KOPT-K1 (cell line): ENCODE data around the gene CYLD.

Experiments used
- H3K27ac ChIP-seq: fragments of 200-600 bp; sonication (generic); 2 replicates; pipeline ENCODE4 v1.5.1; 2016; ENCODE audit warnings: antibody characterized with exemption, mild to moderate bottlenecking, low read depth, low read length; ENCODE audit not compliant: poor library complexity, severe bottlenecking
- H3K36me3 ChIP-seq: fragments of 200-600 bp; sonication (generic); 2 replicates; pipeline ENCODE4 v1.5.1; 2017; ENCODE audit warnings: antibody characterized with exemption, mild to moderate bottlenecking, low read length, moderate library complexity; ENCODE audit not compliant: insufficient read depth
- H3K9me3 ChIP-seq: fragments of 200-600 bp; sonication (generic); 2 replicates; pipeline ENCODE4 v1.5.1; 2017; ENCODE audit warnings: antibody characterized with exemption, low read length, mild to moderate bottlenecking; ENCODE audit not compliant: insufficient read depth, poor library complexity, severe bottlenecking

The CYLD gene

DNA sequence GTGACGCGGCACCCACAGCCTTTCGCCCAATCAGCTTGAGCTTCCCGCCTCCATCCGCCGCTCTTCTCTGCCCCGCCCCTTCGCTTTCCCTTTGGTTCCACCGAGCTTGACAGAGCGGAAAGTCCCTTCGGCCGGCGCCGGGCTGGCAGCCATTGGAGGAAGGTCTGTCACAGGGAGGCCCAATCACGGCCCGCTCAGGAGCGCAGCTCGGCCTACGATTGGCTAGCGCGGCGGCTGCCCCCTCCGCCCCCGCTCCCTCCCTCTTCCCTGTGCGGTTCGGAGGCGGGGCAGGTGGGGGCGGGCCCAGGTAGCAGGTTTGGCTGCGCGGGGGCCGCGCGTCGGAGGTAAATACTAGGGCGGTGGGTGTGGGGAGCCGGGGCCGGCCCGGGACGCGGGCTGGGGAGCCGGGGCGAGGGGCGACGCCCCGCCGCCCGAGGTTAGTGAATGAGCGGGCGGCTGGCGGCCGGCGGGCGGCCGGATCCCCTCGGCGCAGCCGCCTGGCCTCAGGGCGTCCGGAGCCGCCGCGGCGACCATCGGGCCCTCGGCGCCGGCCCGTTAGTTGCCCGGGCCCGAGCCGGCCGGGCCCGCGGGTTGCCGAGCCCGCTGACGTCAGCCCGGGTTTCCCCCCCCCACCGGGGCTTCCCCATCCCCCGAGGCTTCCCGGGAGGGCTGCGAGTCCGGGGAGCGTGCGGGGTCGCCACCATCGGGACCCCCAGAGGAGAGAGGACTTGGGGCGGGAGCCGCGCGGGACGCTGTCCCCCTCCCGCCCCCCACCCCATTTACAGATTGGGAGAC is at the start of gene CYLD:
TSS of gene CYLD (plus strand) at position 306 of the 795 bp plus-strand sequence. CDS start 7,613 bp downstream, outside the sequence.
- no peaks in the 10 kb centered on the region for H3K36me3 ChIP-seq
- H3K9me3 ChIP-seq: no peaks in the 10 kb centered on the region
- peak within 1 kb of the TSS; percentile 38 for H3K27ac ChIP-seq

DNA sequence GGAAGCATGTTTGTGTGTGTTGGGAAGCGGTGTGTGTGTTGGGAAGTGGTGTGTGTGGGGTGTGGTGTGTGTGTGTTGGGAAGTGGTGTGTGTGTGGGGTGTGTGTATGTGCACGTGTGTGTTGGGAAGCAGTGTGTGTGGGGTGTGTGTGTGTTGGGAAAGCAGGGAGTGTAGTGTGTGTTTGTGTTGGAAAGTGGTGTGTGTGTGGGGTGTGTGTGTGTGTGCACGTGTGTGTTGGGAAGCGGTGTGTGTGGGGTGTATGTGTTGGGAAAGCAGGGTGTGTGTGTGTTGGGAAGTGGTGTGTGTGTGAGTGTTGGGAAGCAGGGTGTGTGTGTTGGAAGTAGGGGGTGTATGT is 49.3 kb upstream of the CYLD start:
- Histone ChIP-seq H3K9me3 (no peaks in the 10 kb centered on the region), H3K36me3 (no peaks in the 10 kb centered on the region), H3K27ac (no peak overlapping the region)

DNA sequence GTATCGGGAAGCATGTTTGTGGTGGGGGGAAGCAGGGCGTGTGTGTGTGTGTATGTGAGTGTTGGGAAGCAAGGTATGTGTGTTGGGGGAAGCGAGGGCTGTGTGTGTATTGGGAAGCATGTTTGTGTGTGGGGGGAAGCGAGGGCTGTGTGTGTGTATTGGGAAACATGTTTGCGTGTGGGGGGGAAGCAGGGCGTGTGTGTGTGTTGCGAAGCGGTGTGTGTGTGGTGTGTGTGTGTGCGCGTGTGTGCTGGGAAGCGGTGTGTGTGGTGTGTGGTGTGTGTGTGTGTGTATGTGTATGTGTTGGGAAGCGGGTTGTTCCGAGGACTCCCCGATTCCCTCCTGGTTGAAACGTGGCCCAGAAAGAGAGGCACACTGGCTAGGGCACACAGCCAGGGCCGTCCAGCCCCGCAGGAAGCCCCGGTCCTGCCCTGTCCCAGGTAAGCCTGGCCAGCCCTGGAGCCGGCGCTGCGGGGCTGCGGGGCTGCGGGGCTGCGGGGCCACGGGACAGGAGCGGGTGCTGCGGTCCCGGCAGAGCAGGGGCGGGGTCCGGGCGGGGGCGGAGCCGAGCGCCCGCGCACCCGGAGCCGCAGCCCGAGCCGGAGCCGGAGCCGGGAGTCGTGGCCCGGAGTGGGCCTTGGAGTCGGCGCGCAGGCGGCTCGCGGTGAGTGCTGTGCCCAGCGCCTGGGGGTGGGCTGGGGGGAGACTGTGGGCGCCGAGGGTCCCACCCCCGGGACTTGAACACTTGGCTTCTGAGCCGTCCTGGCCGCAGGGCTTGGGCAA is 48.7 kb upstream of the CYLD start, which contains the start of gene NOD2:
TSS of gene NOD2 (plus strand) at position 608 of the 783 bp plus-strand sequence. CDS start 5,890 bp downstream, outside the sequence.
- no peaks in the 10 kb centered on the region for H3K9me3 ChIP-seq
- H3K36me3 ChIP-seq: no peaks in the 10 kb centered on the region
- H3K27ac ChIP-seq: no peak within 1 kb of the TSS

DNA sequence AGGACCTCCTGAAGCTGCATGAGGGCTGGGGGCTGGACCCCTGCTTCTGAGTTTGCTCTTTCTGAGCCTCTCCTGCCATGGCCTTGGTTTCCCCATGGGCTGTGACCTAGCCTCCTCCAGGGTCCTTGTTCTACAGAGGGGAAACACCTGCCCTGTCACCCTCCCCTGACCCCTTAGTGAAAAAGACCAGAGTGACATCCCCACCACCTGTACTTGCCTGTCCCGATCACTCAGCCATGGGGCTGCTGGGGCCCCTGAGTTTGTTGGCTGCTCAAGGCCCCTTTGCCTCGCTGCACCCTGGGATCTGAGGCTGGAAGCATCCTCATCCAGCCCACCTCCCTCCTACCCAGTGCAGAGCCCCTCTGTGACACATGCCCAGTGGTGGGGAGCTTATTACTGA is 47.7 kb upstream of the CYLD start:
- no peaks in the 10 kb centered on the region for H3K36me3 ChIP-seq
- H3K9me3 ChIP-seq: no peaks in the 10 kb centered on the region
- no peak overlapping the region for H3K27ac ChIP-seq

DNA sequence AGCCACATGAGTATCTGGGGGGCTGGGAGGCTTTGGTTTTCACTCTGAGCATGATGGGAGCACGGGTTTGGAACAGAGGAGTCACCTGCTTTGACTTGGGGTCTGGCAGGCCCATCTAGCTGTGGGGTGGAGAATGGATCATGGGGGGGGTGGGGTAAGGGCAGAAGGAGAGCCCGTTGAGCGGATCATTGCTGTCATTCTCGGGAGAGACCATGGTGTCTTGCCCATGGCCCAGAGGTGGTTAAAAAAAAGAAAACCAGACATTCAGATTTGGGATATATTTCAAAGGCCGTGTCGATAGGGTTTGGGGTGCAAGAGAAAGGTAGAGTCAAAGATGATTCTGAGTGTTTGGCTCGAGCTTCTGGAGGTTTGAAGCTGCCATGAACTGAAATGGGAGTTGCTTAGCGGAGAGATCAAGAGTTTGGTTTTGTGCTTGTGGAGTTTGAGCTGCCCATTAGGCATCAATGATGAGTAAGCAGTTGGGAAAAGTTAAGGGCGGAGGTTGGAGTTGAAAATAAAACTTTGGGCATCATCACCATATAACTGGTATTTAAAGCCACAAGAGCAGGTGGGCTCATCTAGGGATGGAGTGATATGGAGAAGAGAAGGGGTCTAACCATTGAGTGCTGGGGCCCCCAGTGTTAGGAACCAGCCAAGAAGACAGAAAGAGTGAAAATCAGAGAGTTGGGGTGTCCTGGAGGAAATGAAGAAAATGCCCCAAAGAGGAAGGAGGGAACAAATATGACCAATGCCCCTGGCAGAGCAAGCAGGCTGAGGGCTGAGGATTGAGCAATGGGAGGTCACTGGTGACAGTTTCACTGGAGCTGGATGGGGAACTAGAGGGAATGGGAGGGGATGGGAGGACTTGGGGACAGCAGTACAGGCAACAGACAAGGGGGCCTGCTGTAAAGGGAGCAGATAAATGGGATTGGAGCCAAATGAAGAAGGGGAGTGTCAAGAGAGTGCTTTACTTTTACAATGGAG is 46.6 kb upstream of the CYLD start:
- Histone ChIP-seq H3K9me3 (no peaks in the 10 kb centered on the region), H3K27ac (no peak overlapping the region), H3K36me3 (no peaks in the 10 kb centered on the region)

DNA sequence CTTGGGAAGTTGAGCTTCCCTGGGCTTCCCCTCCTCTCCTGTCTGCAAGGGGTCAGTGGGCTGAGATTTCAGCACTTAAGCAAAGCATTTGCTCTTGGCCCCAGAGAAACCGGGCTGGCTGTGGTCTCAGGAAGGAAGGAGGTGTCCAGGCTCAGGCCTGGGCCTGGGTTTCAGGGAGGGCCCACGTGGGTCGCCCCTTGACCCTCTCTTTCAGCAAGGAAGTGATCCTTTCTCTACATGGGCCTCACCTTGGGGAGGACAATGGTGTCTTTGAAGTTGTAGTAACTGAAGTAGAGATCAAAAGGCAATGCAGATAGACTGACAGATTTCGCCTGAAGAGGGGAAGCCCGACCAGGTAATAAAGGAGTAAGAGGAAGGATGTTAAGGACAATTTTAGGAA is 45.8 kb upstream of the CYLD start:
- Histone ChIP-seq H3K27ac (no peak overlapping the region), H3K9me3 (no peaks in the 10 kb centered on the region)

DNA sequence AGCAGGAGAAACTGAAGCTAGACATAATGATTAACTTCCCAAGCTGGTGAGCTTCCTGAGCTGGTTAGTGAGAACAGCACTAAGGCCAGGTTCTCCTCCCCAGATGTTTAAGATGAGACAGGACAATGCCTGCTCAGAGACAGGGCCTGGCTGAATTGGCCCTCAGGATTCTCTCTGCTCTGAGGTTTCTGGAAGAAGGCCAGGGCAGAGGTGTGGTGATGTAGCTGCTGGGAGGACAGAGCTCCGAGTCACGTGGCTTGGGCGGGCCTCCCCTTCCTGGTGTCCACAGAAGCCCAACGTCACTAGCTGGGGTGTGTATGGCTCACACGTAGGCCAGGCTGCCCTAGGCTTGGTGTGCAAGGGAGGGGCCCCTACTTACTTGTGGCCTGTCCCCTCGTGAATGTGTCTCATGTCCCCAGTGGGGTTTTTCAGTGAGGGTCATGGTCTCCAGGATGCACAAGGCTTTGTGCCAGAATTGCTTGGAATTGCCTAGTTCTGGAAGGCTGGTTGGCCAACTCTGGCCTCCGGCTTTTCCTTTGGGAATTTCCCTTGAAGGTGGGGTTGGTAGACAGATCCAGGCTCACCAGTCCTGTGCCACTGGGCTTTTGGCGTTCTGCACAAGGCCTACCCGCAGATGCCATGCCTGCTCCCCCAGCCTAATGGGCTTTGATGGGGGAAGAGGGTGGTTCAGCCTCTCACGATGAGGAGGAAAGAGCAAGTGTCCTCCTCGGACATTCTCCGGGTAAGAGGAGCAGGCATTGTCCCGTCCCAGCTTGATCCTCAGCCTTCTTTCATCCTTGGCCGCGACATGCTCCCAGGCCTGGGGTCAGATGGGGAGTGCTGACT is 45.1 kb upstream of the CYLD start:
- Histone ChIP-seq H3K9me3 (no peaks in the 10 kb centered on the region), H3K36me3 (no peaks in the 10 kb centered on the region), H3K27ac (no peak overlapping the region)

More for the DNA sequence above, 45.8 kb upstream of the CYLD start:
- H3K36me3 ChIP-seq: no peaks in the 10 kb centered on the region

DNA sequence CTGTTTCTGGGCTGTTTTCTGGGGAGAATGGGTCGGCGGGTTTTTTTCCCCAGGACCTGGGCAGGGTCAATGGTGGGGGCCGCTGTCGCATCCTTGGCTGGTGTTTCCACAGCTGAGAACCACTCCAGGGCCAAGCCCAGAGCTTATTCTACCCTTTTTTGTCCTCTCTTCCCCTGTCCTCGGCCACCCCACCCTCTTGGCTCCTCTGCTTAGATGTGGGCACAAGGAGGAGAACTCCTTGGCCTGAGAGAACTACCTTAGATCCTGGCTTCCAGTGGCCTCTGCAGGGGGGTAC is 44.5 kb upstream of the CYLD start:
- Histone ChIP-seq H3K9me3 (no peaks in the 10 kb centered on the region), H3K27ac (no peak overlapping the region), H3K36me3 (no peaks in the 10 kb centered on the region)

DNA sequence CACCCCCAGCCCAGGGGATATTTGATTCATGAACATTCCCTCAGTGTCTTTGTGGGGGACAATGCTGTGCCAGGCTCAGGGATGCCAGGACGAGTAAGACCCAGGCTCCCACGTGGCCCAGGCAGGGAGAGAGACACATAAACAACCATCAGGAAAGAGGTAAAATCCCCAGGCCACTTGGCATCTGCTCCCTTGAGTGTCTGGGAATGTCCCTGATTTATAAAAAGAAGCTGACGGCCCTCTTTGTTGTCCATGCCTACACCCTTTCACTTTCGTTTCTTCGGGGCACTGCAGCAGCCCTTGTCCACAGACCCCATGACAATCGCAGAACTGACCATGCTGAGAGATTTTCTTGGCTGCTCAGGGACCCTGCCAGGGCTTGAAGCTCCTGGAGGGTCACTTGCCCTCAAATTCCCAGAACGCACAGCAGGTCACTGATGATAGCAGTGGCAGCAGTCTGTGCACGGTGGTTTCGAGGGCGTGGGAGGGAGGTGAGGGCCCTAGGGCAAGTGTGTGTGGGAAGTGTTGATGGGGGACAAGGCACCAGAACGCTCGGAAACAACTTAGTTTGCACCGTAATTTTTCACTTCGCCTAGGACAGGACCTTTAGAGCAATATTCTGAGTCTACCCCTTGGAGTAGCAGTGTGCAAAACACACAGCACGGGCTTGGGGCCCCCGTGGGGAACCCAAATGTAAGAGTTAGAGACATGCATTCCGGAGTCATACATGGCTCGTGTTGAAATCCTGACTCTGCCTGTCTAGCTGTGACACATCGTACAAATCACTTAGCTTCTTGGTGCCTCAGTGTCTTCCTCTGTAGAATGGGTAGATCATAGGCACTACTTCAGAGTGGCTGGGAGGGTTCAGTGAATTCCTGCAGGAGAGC is 43.8 kb upstream of the CYLD start:
- Histone ChIP-seq H3K27ac (no peak overlapping the region), H3K9me3 (no peaks in the 10 kb centered on the region), H3K36me3 (no peaks in the 10 kb centered on the region)

DNA sequence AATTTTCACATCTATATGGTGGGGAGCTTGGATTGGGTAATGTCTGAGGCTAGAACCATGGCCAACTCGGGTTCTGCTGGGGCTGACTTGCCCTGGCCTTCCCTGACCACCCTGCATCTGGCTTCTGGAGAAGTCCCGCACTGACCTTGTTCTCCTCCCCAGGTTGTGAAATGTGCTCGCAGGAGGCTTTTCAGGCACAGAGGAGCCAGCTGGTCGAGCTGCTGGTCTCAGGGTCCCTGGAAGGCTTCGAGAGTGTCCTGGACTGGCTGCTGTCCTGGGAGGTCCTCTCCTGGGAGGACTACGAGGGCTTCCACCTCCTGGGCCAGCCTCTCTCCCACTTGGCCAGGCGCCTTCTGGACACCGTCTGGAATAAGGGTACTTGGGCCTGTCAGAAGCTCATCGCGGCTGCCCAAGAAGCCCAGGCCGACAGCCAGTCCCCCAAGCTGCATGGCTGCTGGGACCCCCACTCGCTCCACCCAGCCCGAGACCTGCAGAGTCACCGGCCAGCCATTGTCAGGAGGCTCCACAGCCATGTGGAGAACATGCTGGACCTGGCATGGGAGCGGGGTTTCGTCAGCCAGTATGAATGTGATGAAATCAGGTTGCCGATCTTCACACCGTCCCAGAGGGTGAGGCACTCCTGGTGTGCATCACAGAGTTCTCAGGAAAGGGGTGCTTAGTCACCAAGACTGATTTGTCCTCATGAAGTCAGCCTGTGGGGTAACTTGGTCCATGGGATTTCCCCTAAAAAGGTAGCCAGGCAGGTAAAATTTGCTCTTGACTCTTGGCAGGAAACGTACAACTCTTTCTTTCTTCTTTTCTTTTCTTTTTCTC is 42.3 kb upstream of the CYLD start:
- Histone ChIP-seq H3K27ac (no peak overlapping the region), H3K9me3 (peaks cover 11% of the 10 kb centered on the region), H3K36me3 (no peaks in the 10 kb centered on the region)

DNA sequence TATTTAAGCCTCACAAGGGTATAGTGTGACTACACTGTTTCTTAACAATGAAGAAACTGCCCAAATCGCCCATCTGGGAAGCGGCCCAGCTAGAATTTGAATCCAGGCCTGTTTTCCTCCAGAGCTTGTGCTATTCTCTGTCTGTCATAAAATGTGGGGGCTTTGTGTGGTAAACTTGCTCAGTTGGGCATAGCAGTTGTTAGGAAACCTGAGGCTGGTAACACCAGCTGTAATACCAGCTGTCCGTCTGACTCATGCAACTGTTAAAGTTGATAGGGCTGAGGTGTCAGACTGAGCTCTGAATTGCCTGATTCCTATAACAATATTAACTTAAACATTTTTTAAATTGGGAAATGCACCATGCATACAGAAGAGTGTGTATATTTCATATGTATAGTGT is 39.2 kb upstream of the CYLD start:
- H3K36me3 ChIP-seq: no peaks in the 10 kb centered on the region
- peaks cover 30% of the 10 kb centered on the region for H3K9me3 ChIP-seq
- no peak overlapping the region for H3K27ac ChIP-seq

DNA sequence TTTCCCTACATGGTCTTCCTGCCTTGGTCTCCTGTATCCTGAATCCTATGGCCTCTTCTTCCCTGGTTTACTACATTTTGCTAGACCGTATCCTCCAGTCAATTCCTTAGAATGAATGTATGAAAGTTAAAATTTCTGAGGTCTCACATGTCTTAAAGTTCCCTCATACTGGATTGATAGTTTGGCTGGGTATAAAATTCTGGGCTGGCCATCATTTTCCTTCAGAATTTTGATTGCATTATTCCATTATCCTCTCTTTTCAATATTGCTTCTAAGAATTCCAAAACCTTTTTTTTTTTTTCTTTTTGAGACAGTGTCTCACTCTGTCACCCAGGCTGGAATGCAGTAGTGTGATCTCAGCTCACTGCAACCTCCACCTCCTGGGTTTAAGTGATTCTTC is 37.6 kb upstream of the CYLD start:
- Histone ChIP-seq H3K27ac (no peak overlapping the region), H3K36me3 (no peaks in the 10 kb centered on the region), H3K9me3 (peaks cover 30% of the 10 kb centered on the region)
